ENCODE results near the gene MACROD2.

The MACROD2 gene

DNA sequence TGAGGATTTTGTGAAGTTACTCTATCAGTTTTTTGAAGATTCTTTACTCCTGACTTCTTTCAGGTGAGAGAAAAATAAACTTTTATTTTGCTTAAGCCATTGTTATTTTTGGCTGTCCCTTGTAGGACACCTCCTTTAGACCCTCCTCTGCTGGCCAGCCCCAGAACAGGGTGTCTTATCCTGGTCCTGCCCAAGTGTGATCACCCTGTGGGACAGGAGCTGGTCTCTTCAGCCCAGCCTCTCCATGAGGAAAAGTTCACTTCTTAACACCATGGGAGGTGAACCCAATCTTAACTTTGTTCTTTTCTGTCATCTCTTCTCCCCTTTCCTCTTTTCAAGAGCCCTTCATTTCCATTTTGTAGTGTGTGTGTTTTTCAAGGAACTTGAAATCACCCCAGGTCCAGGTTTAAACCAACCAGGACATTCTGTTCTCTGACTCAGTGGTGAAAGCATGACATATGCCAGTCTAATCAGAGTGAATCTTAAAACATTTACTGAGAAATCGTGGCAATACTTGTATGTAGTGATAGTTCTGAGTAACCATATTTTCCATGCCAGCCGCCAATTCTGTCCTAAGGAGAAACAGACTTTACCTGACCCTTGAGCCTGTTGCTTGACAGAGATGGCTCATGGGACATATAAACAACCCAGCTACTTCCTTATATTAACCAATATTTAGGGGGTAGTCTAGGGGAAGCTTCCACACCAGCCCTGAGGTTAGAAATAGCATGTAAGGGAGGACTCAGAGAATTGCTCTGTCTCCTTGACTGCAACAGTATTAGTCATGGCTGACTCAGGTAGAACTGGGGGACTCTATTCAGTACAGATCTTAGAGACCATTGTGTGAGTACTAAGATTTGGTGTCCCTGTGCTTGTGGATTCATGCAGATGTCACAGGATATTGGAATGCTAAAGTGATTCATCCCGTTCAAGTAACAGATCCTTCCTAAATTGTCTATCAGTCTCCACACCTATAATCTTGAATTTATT, 293.3 kb downstream of the MACROD2 start:
- DNase-seq = no peak

GRCh38 chr20:14291502-14291901, 296.2 kb downstream of the MACROD2 start:
- no peak for DNase-seq

DNA sequence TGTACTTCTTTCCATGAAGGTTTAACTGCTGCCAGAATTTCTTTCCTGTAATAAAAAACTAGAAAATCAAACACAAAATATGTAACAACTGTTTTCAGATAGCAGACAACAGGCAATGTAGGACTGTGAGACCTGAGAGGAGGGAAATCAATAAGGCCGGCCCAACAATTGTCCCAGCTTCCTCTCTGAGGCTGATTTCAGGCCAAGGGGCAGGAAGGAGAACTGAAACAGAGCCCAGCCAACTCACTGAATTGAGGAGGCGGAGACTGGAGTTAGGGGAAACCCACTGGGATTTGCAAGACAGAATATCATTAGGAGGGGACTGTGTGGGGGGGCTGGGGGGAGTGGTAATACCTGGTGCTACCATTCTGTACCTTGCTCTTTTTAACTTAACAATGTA, 299.9 kb downstream of the MACROD2 start:
- no peak for DNase-seq

- no peak for DNase-seq
Measured at GRCh38 chr20:14295770-14296309, 300.5 kb downstream of the MACROD2 start.

- no peak for DNase-seq
Measured at GRCh38 chr20:14299831-14300230, 304.5 kb downstream of the MACROD2 start.

- DNase-seq = no peak
Measured at GRCh38 chr20:14303106-14303505, 307.8 kb downstream of the MACROD2 start.

DNA sequence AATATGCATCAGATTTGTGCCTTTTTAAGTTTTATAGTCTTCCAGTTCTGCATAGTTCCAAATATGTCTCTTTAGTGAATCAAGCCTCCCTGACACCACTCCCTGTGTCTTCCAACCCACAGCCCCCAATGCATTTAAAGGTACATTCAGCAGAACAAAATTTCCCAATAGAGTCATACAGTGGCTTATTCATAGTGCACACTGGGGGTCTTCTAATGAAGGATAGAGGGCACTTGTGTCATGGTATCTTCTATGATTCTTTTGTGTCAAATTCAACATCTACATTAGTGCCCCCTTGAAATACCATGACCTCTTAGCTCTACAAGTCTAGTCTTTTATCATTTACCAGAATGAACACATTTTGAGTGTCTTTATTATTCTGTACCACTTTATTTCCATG, 308.3 kb downstream of the MACROD2 start:
- DNase-seq = no peak

DNA sequence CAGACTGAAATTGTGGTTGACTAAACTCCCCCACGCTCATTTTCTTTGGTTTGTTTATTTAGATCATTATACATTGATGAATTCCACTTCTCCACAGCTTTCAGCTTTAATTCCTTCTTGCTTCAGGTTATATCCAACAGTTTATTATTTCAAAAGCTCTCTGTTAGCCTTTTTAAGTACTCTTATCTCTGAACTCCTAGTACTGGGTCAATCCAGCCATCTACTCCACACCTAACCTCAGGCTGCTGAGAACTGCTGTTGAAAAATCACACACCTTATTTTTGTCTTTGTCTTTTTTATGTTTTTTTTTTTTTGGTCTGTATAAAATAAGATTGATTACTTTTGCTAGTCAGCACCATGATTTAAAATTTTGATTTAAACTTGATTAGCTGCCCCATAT, 309.2 kb downstream of the MACROD2 start:
- DNase-seq = no peak

DNA sequence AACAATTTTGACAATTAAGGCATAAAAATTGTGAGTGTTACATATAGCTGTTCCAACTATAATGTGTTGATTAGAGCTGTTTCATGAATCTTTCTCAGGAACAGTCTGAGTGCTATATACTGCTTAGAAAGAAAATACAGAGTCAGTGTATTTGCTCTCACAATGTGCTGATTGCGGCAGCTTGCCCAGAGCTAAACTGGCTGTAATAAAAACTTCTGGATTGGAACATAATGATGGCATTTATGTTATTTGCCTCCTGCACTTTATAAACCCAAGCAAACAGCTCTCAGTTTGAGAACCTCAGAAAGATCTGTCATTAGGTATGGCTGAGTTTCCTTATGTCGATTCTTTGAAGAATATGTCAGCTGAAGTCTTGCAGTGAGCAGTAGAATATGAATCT, 312.6 kb downstream of the MACROD2 start:
- DNase-seq = no peak

- no peak for DNase-seq
Measured at GRCh38 chr20:14310977-14311627, 315.8 kb downstream of the MACROD2 start.

- no peak for DNase-seq
Measured at GRCh38 chr20:14312001-14312400, 316.7 kb downstream of the MACROD2 start.

- no peak for DNase-seq
Measured at GRCh38 chr20:14313341-14314020, 318.2 kb downstream of the MACROD2 start.

- no peak for DNase-seq
Measured at GRCh38 chr20:14319704-14320103, 324.4 kb downstream of the MACROD2 start.

DNA sequence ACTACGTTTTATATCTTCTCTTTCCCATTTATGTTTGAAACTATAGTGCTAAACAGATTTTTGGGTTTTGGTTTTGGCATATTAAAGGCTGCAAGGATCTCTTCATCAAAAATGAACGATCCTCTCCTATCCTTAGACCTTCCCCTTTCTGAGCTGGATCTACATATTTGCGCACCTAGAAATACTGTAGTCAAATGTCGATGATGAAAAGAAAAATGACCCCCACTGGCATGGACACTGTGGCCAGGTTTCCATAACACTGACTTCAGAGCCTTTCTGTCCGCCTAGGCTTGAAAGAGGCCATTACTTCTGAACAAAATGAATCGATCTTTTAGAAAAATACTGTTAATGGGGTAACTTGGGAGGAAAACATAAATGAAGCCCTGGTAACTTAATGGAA, 336.3 kb downstream of the MACROD2 start:
- DNase-seq = no peak

DNA sequence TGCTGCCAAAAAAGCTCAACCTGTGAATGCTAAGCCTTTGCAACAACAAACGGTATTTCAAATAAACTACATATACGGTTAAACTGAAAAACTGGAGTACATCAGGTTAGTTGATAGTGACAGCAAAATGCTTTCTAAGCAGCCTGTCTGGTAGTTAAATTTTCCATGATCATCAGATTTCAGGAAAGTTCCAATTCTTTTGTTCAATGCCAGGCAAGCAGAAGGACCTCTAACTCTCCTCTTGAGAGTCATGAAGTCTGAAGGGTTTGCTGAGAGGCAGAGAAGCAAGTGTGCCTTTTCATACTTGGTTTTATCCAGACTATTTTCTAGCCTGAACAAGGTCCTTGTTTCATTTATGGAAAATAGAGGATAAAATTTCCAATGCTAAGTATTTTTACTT, 337.6 kb downstream of the MACROD2 start:
- DNase-seq = no peak

DNA sequence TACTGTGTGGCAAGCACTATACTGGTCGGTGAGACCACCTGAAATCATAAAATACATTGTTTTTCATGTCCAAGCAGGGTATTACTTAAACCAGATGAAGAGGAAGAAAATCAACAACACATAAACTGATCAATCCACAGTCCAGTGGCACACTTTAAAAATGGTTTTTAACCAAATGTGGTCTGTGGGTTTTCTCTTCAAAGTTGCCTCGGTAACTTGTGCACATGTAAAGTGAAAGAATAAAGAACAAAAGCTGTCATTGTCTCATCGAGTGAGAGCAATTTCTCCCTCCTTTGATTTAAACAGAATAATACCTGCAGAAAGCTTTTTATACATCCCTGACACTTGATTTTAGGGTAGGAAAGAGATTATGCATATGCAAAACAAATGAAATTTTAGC, 338.4 kb downstream of the MACROD2 start:
- no peak for DNase-seq

DNA sequence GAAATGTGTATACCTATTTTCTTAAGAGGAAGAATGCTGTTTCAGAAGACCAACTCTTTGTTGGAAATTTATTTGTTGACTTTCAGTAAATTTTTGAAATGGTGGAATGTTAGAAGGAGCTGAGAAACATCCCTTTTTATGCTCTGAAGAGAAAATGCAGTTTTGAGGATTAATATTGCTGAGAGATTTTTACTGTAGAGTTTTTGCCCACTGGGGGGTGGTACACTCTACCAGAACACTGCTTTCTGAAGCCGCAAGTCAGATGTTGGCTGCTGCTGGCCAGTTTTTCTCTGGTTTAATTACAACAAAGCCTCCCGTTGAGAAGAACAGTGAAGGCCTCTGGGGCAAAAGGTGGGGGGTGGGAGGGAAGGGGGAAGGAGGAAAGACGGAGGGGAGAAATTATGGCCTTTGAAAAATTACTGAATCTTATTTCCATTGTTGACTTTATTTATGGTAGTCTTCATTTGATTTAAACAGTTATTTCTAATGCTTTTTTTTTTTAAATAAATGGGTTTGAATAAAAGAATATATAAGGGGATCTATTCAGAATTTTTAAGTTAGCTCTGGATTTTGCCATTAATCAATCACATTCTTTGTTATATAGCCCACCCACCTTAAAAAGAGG, 339.1 kb downstream of the MACROD2 start:
- DNase-seq = no peak

GRCh38 chr20:14335052-14335451, 339.7 kb downstream of the MACROD2 start:
- no peak for DNase-seq

GRCh38 chr20:14336686-14337085, 341.4 kb downstream of the MACROD2 start:
- no peak for DNase-seq

DNA sequence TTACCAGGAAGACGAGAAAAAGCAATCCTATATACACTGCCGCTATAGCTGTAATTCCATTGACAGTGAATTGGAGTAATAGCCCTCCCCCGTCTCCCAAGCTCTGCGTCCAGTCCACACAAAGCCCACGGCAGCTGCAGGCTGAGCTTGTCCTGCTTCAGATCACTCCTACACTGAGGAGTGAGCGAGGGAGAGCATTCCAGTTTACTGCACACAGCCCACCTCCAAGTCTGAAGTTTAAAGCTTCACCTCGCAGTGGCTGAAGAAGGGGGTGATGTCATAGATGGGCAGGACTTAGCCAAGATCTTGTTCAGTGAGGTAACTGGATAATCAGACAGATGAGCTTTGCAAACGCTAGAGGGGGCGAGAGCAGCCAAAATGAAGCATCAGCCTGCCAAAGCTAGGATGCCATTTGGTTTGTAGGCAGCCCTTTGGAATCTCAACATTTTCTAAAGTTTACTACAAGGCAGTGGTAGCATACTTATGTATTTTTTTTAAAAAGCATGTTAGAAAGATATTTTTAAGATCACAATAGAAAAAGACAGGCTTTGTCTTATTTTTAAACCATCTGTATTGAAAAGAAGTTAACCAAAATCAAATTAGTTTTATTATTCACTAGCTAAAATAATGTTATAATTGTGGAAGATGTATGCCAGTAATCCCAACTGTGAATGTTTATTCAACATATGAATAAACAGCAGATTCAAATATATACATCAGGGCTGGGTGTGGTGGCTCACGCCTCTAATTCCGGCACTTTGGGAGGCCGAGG, 342.3 kb downstream of the MACROD2 start, which contains the start of gene FLRT3:
Gene FLRT3, minus strand, starts transcription at position 213 of the 772 bp plus-strand sequence. CDS start 10,106 bp downstream, outside the sequence.
- DNase-seq = peak; percentile 21

DNA sequence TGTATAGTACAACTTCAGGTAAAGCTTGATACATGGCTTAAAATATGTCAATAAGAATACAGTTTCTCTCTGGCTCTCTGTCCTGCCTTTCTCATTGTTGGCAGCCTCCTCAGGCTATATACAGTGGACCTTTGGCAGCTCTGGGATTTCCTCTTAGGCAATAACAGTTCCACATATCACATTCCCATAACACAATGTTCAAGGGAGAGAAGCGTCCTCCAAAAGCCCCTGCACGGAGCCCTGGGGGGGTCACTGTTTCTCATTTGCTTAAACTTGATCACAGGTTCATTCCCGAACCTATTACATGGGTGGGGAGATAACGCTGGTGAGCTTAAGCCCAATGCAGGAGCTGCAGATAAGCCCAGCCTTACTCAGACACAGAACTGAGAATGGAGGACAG, 346.5 kb downstream of the MACROD2 start:
- no peak for DNase-seq

DNA sequence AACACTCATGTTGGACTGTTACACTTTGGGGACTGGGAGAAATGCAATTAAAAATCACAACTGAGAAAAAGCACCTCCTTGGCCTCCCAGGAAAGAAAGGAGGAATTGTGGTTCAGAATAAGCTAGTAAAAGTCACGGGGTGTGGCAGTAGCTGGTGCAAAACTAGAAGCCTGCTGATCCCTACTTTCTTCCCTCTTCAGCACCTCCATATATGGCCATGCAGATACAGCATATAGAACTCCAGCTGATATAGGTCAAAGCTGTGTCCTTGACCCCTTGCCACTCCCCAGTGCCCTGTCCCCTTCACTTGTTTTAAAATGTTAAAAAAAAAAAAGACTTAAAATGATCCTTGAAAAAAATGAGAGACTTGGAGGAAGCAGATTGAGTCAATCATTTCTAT, 347.6 kb downstream of the MACROD2 start:
- no peak for DNase-seq
